Gastrocnemius medialis (tissue), 4 donors: Measurements from ENCODE around the gene CRIP1.

ENCODE experiments used
- POLR2A ChIP-seq, 2 donors: fragments of 450-650 bp; IDR thresholded peaks; one replicate each; pipeline ENCODE4 v1.6.1; 2017; ENCODE audit warnings: antibody characterized with exemption in 2 of 2, mild to moderate bottlenecking in 2 of 2, moderate library complexity in 2 of 2
- TF ChIP-seq, protein P1 (sequence below), 5 experiments: fragments of 450-650 bp in 3 of 5; fragments of 200-600 bp in 2 of 5; sonication (generic) in 2 of 5; IDR thresholded peaks in 4 of 5; conservative IDR thresholded peaks in 1 of 5; 1 replicate in 4 of 5; 2 replicates in 1 of 5; pipeline ENCODE4 v1.5.1; 2016 to 2019; ENCODE audit warnings: antibody characterized with exemption in 5 of 5, mild to moderate bottlenecking in 3 of 5, moderate library complexity in 3 of 5

DNA sequence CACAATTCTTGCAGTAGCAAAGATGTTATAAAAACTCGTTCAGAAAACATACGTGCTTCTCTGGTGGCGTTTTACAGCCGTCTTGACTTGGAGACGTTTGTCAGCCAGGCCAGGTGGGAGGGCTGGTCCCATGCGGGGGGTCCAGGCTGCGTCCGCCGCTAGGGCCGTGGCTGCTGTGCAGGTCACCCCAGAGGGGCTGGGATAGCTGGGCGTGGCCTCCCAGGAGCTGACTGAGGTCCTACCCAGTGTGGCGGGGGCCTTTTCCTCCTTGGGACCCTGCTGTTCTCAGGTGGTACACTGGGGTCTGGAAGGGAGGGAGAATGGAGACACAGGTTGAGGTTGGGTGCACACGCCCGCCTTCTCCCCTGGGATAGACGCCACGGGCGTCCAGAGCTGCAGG, 41.8 kb upstream of the CRIP1 start:
- TF ChIP-seq, protein P1, sequence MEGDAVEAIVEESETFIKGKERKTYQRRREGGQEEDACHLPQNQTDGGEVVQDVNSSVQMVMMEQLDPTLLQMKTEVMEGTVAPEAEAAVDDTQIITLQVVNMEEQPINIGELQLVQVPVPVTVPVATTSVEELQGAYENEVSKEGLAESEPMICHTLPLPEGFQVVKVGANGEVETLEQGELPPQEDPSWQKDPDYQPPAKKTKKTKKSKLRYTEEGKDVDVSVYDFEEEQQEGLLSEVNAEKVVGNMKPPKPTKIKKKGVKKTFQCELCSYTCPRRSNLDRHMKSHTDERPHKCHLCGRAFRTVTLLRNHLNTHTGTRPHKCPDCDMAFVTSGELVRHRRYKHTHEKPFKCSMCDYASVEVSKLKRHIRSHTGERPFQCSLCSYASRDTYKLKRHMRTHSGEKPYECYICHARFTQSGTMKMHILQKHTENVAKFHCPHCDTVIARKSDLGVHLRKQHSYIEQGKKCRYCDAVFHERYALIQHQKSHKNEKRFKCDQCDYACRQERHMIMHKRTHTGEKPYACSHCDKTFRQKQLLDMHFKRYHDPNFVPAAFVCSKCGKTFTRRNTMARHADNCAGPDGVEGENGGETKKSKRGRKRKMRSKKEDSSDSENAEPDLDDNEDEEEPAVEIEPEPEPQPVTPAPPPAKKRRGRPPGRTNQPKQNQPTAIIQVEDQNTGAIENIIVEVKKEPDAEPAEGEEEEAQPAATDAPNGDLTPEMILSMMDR (IDR thresholded peaks at IDR 0.05 in 4 of 5, conservative IDR thresholded peaks at IDR 0.05 in 1 of 5): no peak
- no peak for TF ChIP-seq POLR2A (IDR thresholded peaks at IDR 0.05)
